K562 (cell line): Measurements from ENCODE around the gene GATC. TPM values are rescaled to one million over a fixed set of nuclear protein-coding genes. Genes with fewer than 3 reads are reported as not detected.
A peak's percentile ranks its signal among the peaks of the same experiment; 100 is the strongest.

Source experiments
- ATF1 ChIP-seq, 2 experiments: fragments of 450-650 bp in 1 of 2; IDR thresholded peaks; 2 replicates each; pipeline ENCODE4 v1.6.1; 2016; ENCODE audit warnings: missing compliant biosample characterization in 1 of 2, missing genetic modification characterization in 1 of 2
- CC2D1A ChIP-seq: fragments of 450-650 bp; IDR thresholded peaks from 2 replicates; pipeline ENCODE4 v1.6.1; 2017; ENCODE audit warnings: mild to moderate bottlenecking
- CTBP1 ChIP-seq: fragments of 450-650 bp; IDR thresholded peaks from 2 replicates; pipeline ENCODE4 v1.6.1; 2016; ENCODE audit warnings: borderline replicate concordance
- EGR1 ChIP-seq: fragments of 450-650 bp; conservative IDR thresholded peaks from 2 replicates; pipeline ENCODE4 v1.6.1; 2017; ENCODE audit warnings: mild to moderate bottlenecking
- ETV1 ChIP-seq: fragments of 450-650 bp; conservative IDR thresholded peaks from 2 replicates; pipeline ENCODE4 v1.6.1; 2016; ENCODE audit warnings: missing genetic modification characterization, control low read depth, low read depth, missing compliant biosample characterization
- GTF2A2 ChIP-seq: IDR thresholded peaks from 2 replicates; pipeline ENCODE4 v1.6.1; 2016; ENCODE audit warnings: mild to moderate bottlenecking, missing genetic modification characterization, missing compliant biosample characterization
- L3MBTL2 ChIP-seq: fragments of 450-650 bp; IDR thresholded peaks from 2 replicates; pipeline ENCODE4 v1.6.1; 2016; ENCODE audit warnings: mild to moderate bottlenecking, moderate library complexity
- MIER1 ChIP-seq: fragments of 450-650 bp; IDR thresholded peaks from 2 replicates; pipeline ENCODE4 v1.6.1; 2016; ENCODE audit warnings: antibody characterized with exemption, mild to moderate bottlenecking, low read depth
- MYBL2 ChIP-seq, 2 experiments: fragments of 450-650 bp in 1 of 2; sonication (generic) in 1 of 2; formaldehyde crosslinking in 1 of 2; IDR thresholded peaks; 2 replicates each; pipeline versions ENCODE4 v1.6.1 to v1.8.1; 2017 to 2022; ENCODE audit warnings: borderline replicate concordance in 1 of 2, inconsistent platforms in 1 of 2, low read depth in 1 of 2, mild to moderate bottlenecking in 1 of 2, missing genetic modification reagents in 1 of 2, moderate library complexity in 1 of 2
- NFIX ChIP-seq: fragments of 250-450 bp; sonication (Bioruptor Pico); IDR thresholded peaks from 2 replicates; pipeline ENCODE4 v1.4.0; 2020; ENCODE audit warnings: low read depth, mild to moderate bottlenecking, moderate library complexity
- POLR2A ChIP-seq: fragments of 450-650 bp; conservative IDR thresholded peaks from 2 replicates; pipeline ENCODE4 v1.6.1; 2016
- PPARD ChIP-seq: fragments of 250-450 bp; sonication (Bioruptor Pico); IDR thresholded peaks from 2 replicates; pipeline ENCODE4 v1.8.0; 2022; ENCODE audit warnings: inconsistent platforms, mild to moderate bottlenecking, moderate library complexity
- RAD51 ChIP-seq: fragments of 450-650 bp; IDR thresholded peaks from 2 replicates; pipeline ENCODE4 v1.7.1; 2016; ENCODE audit warnings: low read depth, mild to moderate bottlenecking, borderline replicate concordance
- RBM17 ChIP-seq: fragments of 200-400 bp; formaldehyde crosslinking; IDR thresholded peaks from 2 replicates; pipeline ENCODE4 v1.6.1; 2017; ENCODE audit warnings: low read depth, mild to moderate bottlenecking, low read length, borderline replicate concordance
- SP2 ChIP-seq: IDR thresholded peaks from 2 replicates; pipeline ENCODE4 v1.6.1; 2011; ENCODE audit warnings: mild to moderate bottlenecking, low read depth, low read length, moderate library complexity; ENCODE audit not compliant: poor library complexity, severe bottlenecking; ENCODE audit errors: extremely low read depth
- WHSC1 ChIP-seq: IDR thresholded peaks from one replicate; pipeline ENCODE4 v1.6.1; 2012; ENCODE audit warnings: low read length, control low read depth, inconsistent platforms
- YY1 ChIP-seq, 3 experiments: IDR thresholded peaks; 2 replicates each; pipeline ENCODE4 v1.6.1; 2011; ENCODE audit warnings: low read length in 2 of 3, mild to moderate bottlenecking in 2 of 3, moderate library complexity in 2 of 3, borderline replicate concordance in 1 of 3, control low read depth in 1 of 3, low read depth in 1 of 3; ENCODE audit not compliant: insufficient read depth in 3 of 3, insufficient replicate concordance in 2 of 3, control insufficient read depth in 1 of 3, insufficient read length in 1 of 3; ENCODE audit errors: extremely low read depth in 1 of 3
- ZNF143 ChIP-seq: sonication (generic); formaldehyde crosslinking; IDR thresholded peaks from 2 replicates; pipeline ENCODE4 v1.9.0; 2022; ENCODE audit warnings: mild to moderate bottlenecking, missing genetic modification reagents
- ZNF431 ChIP-seq: sonication (generic); formaldehyde crosslinking; IDR thresholded peaks from 2 replicates; pipeline ENCODE4 v1.8.0; 2022; ENCODE audit warnings: mild to moderate bottlenecking, missing genetic modification reagents
- ZNF57 ChIP-seq: fragments of 450-650 bp; formaldehyde crosslinking; IDR thresholded peaks from 2 replicates; pipeline ENCODE4 v1.4.0; 2020; ENCODE audit warnings: mild to moderate bottlenecking, moderate library complexity
- polyA plus RNA-seq, 8 experiments: library from polyadenylated mRNA; depleted of rRNA in 4 of 8; stranded (reverse) in 5 of 8; unstranded in 3 of 8; fragments of >200 nt; fragmentation: Nextera tagmentation in 2 of 8; fragmentation: Illumina TruSeq in 1 of 8; extraction: Ambion mirVana in 2 of 8; extraction: Trizol in 1 of 8; gene quantifications; 2 replicates each; pipeline versions ENCODE4 v1.2.1 to v1.2.3, GENCODE V29; 2011 to 2014; ENCODE audit warnings: inconsistent platforms in 1 of 8, missing spikeins in 1 of 8
- total RNA-seq, 7 experiments: library from RNA; depleted of rRNA in 6 of 7; stranded (reverse); fragments of >200 nt in 6 of 7; fragmentation: Illumina TruSeq in 2 of 7; extraction: Trizol in 2 of 7; gene quantifications; 2 replicates each; pipeline versions ENCODE4 v1.2.1 to v1.2.3, GENCODE V29; 2011 to 2021; ENCODE audit warnings: low replicate concordance in 1 of 7
- TF ChIP-seq, protein P1 (sequence below): fragments of 450-650 bp; IDR thresholded peaks from 2 replicates; pipeline ENCODE4 v1.7.1; 2018; ENCODE audit warnings: mild to moderate bottlenecking, low read depth; ENCODE audit not compliant: partially characterized antibody
- TF ChIP-seq, protein P2 (sequence below): fragments of 250-450 bp; sonication (Bioruptor Pico); IDR thresholded peaks from 2 replicates; pipeline ENCODE4 v1.5.0; 2020; ENCODE audit warnings: mild to moderate bottlenecking, borderline replicate concordance
- TF ChIP-seq, protein P3 (sequence below): fragments of 250-450 bp; sonication (Bioruptor Pico); IDR thresholded peaks from 2 replicates; pipeline ENCODE4 v1.8.0; 2022; ENCODE audit warnings: inconsistent platforms

The GATC gene
- total and polyA plus RNA-seq, 9 of the 15 experiments (the other 6 are each of a cell fraction or from before 2014, with no cell fraction given): 5.8 to 52.6 (median 28.2) TPM

DNA sequence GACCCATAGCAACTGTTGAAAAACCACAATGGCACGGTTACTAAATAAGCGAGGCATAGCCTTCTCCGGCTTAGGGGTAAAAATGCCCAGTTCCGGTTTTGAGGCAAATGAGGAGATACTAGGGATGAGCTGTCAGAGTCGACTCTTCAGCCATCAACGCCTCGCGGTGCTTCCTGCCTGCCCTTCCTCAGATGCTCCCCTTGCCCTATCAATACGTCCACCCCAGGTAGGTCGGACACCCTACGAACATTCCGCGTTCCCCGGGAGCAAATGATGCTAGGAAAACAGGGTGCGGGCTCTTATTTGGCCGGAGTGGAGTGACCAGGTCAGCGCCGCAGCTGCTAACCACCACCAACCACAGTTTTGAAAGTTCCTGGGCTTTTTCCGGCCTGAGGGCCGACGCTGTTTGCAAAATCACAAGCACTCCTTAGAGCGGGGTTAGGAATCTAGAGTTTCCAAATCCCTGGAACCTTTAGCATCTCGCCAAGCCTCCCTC, 22.1 kb downstream of the GATC start (continued):
- no peak for TF ChIP-seq GTF2A2 (tag)
- no peak for TF ChIP-seq SP2
- no peak for TF ChIP-seq ZNF143 (CRISPR knock-in tag)
- TF ChIP-seq CTBP1: peak; percentile 41; the same call in 1 of the 2 replicates
- TF ChIP-seq ZNF431: no peak
- no peak for TF ChIP-seq CC2D1A
- peak in 1 of 3 experiments; percentile 11 for TF ChIP-seq YY1 (IDR thresholded peaks at IDR 0.05; ENCODE audit: borderline replicate concordance in 1 of 3, control insufficient read depth in 1 of 3, extremely low read depth in 1 of 3, insufficient read depth in 3 of 3, insufficient read length in 1 of 3, insufficient replicate concordance in 2 of 3, low read depth in 1 of 3, low read length in 2 of 3)
- TF ChIP-seq, protein P1, sequence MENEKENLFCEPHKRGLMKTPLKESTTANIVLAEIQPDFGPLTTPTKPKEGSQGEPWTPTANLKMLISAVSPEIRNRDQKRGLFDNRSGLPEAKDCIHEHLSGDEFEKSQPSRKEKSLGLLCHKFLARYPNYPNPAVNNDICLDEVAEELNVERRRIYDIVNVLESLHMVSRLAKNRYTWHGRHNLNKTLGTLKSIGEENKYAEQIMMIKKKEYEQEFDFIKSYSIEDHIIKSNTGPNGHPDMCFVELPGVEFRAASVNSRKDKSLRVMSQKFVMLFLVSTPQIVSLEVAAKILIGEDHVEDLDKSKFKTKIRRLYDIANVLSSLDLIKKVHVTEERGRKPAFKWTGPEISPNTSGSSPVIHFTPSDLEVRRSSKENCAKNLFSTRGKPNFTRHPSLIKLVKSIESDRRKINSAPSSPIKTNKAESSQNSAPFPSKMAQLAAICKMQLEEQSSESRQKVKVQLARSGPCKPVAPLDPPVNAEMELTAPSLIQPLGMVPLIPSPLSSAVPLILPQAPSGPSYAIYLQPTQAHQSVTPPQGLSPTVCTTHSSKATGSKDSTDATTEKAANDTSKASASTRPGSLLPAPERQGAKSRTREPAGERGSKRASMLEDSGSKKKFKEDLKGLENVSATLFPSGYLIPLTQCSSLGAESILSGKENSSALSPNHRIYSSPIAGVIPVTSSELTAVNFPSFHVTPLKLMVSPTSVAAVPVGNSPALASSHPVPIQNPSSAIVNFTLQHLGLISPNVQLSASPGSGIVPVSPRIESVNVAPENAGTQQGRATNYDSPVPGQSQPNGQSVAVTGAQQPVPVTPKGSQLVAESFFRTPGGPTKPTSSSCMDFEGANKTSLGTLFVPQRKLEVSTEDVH: no peak
- TF ChIP-seq ETV1 (tag): peak; percentile 29; the same call in 1 of the 2 replicates
- TF ChIP-seq MIER1: no peak
- TF ChIP-seq, protein P2, sequence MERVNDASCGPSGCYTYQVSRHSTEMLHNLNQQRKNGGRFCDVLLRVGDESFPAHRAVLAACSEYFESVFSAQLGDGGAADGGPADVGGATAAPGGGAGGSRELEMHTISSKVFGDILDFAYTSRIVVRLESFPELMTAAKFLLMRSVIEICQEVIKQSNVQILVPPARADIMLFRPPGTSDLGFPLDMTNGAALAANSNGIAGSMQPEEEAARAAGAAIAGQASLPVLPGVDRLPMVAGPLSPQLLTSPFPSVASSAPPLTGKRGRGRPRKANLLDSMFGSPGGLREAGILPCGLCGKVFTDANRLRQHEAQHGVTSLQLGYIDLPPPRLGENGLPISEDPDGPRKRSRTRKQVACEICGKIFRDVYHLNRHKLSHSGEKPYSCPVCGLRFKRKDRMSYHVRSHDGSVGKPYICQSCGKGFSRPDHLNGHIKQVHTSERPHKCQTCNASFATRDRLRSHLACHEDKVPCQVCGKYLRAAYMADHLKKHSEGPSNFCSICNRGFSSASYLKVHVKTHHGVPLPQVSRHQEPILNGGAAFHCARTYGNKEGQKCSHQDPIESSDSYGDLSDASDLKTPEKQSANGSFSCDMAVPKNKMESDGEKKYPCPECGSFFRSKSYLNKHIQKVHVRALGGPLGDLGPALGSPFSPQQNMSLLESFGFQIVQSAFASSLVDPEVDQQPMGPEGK: no peak
- no peak for TF ChIP-seq POLR2A
- TF ChIP-seq MYBL2 (IDR thresholded peaks at IDR 0.05; ENCODE audit: low read depth): no peak
- no peak for TF ChIP-seq MYBL2 (CRISPR knock-in tag; IDR thresholded peaks at IDR 0.05; ENCODE audit: borderline replicate concordance)
- no peak for TF ChIP-seq EGR1
- TF ChIP-seq, protein P3, sequence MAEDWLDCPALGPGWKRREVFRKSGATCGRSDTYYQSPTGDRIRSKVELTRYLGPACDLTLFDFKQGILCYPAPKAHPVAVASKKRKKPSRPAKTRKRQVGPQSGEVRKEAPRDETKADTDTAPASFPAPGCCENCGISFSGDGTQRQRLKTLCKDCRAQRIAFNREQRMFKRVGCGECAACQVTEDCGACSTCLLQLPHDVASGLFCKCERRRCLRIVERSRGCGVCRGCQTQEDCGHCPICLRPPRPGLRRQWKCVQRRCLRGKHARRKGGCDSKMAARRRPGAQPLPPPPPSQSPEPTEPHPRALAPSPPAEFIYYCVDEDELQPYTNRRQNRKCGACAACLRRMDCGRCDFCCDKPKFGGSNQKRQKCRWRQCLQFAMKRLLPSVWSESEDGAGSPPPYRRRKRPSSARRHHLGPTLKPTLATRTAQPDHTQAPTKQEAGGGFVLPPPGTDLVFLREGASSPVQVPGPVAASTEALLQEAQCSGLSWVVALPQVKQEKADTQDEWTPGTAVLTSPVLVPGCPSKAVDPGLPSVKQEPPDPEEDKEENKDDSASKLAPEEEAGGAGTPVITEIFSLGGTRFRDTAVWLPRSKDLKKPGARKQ (CRISPR knock-in tag): no peak
- no peak for TF ChIP-seq ZNF57
- TF ChIP-seq NFIX (CRISPR knock-in tag): no peak
- TF ChIP-seq PPARD (CRISPR knock-in tag): no peak
- TF ChIP-seq RBM17: no peak
- TF ChIP-seq RAD51: no peak
- no peak for TF ChIP-seq L3MBTL2
- TF ChIP-seq ATF1 (CRISPR knock-in tag; IDR thresholded peaks at IDR 0.05): no peak
- TF ChIP-seq ATF1 (tag; IDR thresholded peaks at IDR 0.05): 0 out of 2 replicates have a peak, but pooled peaks have one; percentile 32
- no peak for TF ChIP-seq WHSC1
